Common myeloid progenitor, CD34-positive (primary cell): ENCODE data around the gene CALML4.
"Not testable (repeated sequence)": the region's sequence is repeated elsewhere in the genome, so short reads cannot be mapped to it uniquely, and the experiment has no call there.

Experiments
- CTCF ChIA-PET: fragments of 350-600 bp; sonication (Branson Sonifier 250); formaldehyde crosslinking; loops from one replicate; lab custom pipeline; 2021; ENCODE audit warnings: antibody characterized with exemption; lab: Charles Lee
- POLR2A ChIA-PET: fragments of 350-600 bp; sonication (Branson Sonifier 250); formaldehyde crosslinking; loops from one replicate; lab custom pipeline; 2021; ENCODE audit warnings: antibody characterized with exemption; lab: Charles Lee
- DNase-seq, 3 donors: peaks; one replicate each; pipeline versions ENCODE4 v3.0.0 to v3.0.0-alpha.2; 2013
- H3K27ac ChIP-seq, 2 experiments: 1 replicate in 1 of 2; 2 replicates in 1 of 2; pipeline ENCODE4 v1.7.0; 2013; ENCODE audit warnings: inconsistent platforms in 2 of 2, low read length in 2 of 2, mild to moderate bottlenecking in 2 of 2, low read depth in 1 of 2, moderate library complexity in 1 of 2; ENCODE audit not compliant: severe bottlenecking in 2 of 2, insufficient read depth in 1 of 2, poor library complexity in 1 of 2
- H3K27me3 ChIP-seq, 5 experiments: replicated peaks in 2 of 5; 1 replicate in 3 of 5; 2 replicates in 2 of 5; pipeline versions ENCODE4 v1.6.1 to v1.7.0; 2013; ENCODE audit warnings: low read length in 4 of 5, mild to moderate bottlenecking in 2 of 5, moderate library complexity in 2 of 5, inconsistent platforms in 1 of 5; ENCODE audit not compliant: insufficient read depth in 5 of 5, control insufficient read depth in 4 of 5
- H3K36me3 ChIP-seq, 4 experiments: 1 replicate in 2 of 4; 2 replicates in 2 of 4; pipeline versions ENCODE4 v1.6.1 to v1.7.0; 2013; ENCODE audit warnings: low read length in 3 of 4, control low read depth in 1 of 4, mild to moderate bottlenecking in 1 of 4; ENCODE audit not compliant: control insufficient read depth in 4 of 4, insufficient read depth in 4 of 4
- H3K4me1 ChIP-seq, 4 experiments: 1 replicate in 3 of 4; 2 replicates in 1 of 4; pipeline versions ENCODE4 v1.6.1 to v1.7.1; 2013; ENCODE audit warnings: low read length in 3 of 4, mild to moderate bottlenecking in 3 of 4, control low read depth in 1 of 4, inconsistent platforms in 1 of 4, moderate library complexity in 1 of 4; ENCODE audit not compliant: control insufficient read depth in 4 of 4, insufficient read depth in 4 of 4; ENCODE audit errors: control extremely low read depth in 1 of 4
- H3K4me3 ChIP-seq, 7 experiments: 1 replicate in 4 of 7; 2 replicates in 3 of 7; pipeline versions ENCODE4 v1.5.1 to v1.7.0; 2013; ENCODE audit warnings: mild to moderate bottlenecking in 7 of 7, low read length in 6 of 7, moderate library complexity in 6 of 7, inconsistent platforms in 2 of 7, low read depth in 2 of 7, control low read depth in 1 of 7; ENCODE audit not compliant: insufficient read depth in 4 of 7, control insufficient read depth in 1 of 7; ENCODE audit errors: extremely low read depth in 1 of 7
- H3K9me3 ChIP-seq, 5 experiments: 1 replicate in 4 of 5; 2 replicates in 1 of 5; pipeline versions ENCODE4 v1.6.1 to v1.7.1; 2013; ENCODE audit warnings: low read length in 4 of 5, mild to moderate bottlenecking in 2 of 5, inconsistent platforms in 1 of 5, low read depth in 1 of 5, moderate library complexity in 1 of 5; ENCODE audit not compliant: control insufficient read depth in 4 of 5, insufficient read depth in 2 of 5; ENCODE audit errors: control extremely low read depth in 1 of 5
- WGBS: methylation state at CpG from one replicate; pipeline ENCODE4 v1.1.5; 2013; ENCODE audit not compliant: insufficient coverage; 5-methylcytosine and 5-hydroxymethylcytosine counted together

CALML4 gene

GRCh38 chr15:68235022-68235421 is 29.9 kb upstream of the CALML4 start:
- Histone ChIP-seq H3K4me3 (no peak overlapping the region), H3K9me3 (no peaks in the 10 kb centered on the region), H3K4me1 (peaks cover 0 to 24% (median 8%) of the 10 kb centered on the region in 4 experiments), H3K36me3 (no peaks in the 10 kb centered on the region), H3K27me3 (no peaks in the 10 kb centered on the region), H3K27ac (no peak overlapping the region)
- ChIA-PET CTCF (interaction anchor here (1.1 to 2.9 kb wide), 3 partner anchors 8 to 18 kb away, joined by 3 to 10 read pairs (median 4); no protein-coding TSS in a partner anchor), POLR2A (no interaction called here)
- 90% methylated on average over 2 of the region's 4 CpGs for WGBS
- no peak for DNase-seq

GRCh38 chr15:68234520-68234919 is 29.4 kb upstream of the CALML4 start:
- H3K27ac ChIP-seq, H3K27me3 ChIP-seq, H3K9me3 ChIP-seq, POLR2A ChIA-PET, DNase-seq, H3K4me3 ChIP-seq, H3K36me3 ChIP-seq: not testable (repeated sequence)
- WGBS = 98% methylated on average over 6 of the region's 9 CpGs
- H3K4me1 ChIP-seq = peaks cover 0 to 27% (median 11%) of the 10 kb centered on the region in 4 experiments
- CTCF ChIA-PET = interaction anchor here (1.0 to 2.9 kb wide), 3 partner anchors 15 to 18 kb away, joined by 3 to 10 read pairs (median 3); no protein-coding TSS in a partner anchor

- CTCF ChIA-PET = interaction anchor here (1.0 to 2.2 kb wide), 2 partner anchors 17 to 18 kb away, joined by 3 to 9 read pairs; no protein-coding TSS in a partner anchor
- WGBS = 83% methylated on average over 4 of the region's 6 CpGs
- no peak overlapping the region for H3K4me3 ChIP-seq
- POLR2A ChIA-PET = no interaction called here
- no peaks in the 10 kb centered on the region for H3K36me3 ChIP-seq
- DNase-seq = no peak
- no peaks in the 10 kb centered on the region for H3K27me3 ChIP-seq
- H3K27ac ChIP-seq = no peak overlapping the region
- no peaks in the 10 kb centered on the region for H3K9me3 ChIP-seq
- peaks cover 0 to 27% (median 13%) of the 10 kb centered on the region in 4 experiments for H3K4me1 ChIP-seq
Observed at GRCh38 chr15:68234060-68234459, 28.9 kb upstream of the CALML4 start.

GRCh38 chr15:68232937-68233336 is 27.8 kb upstream of the CALML4 start:
- Histone ChIP-seq H3K9me3 (no peaks in the 10 kb centered on the region), H3K4me1 (peaks cover 0 to 39% (median 23%) of the 10 kb centered on the region in 4 experiments), H3K4me3 (no peak overlapping the region), H3K36me3 (no peaks in the 10 kb centered on the region), H3K27me3 (no peaks in the 10 kb centered on the region), H3K27ac (no peak overlapping the region)
- POLR2A ChIA-PET = no interaction called here
- 47% methylated on average over 3 of the region's 6 CpGs for WGBS
- CTCF ChIA-PET = interaction anchor here (1.1 to 2.2 kb wide), 3 partner anchors 9 to 38 kb away, joined by 4 to 9 read pairs (median 4); no protein-coding TSS in a partner anchor
- peak in 2 of 3 donors; percentile 80 to 86 for DNase-seq

- CTCF ChIA-PET = interaction anchor here (1.1 to 2.2 kb wide), 3 partner anchors 9 to 38 kb away, joined by 4 to 9 read pairs (median 4); no protein-coding TSS in a partner anchor
Observed at GRCh38 chr15:68232449-68232848, 27.3 kb upstream of the CALML4 start.

GRCh38 chr15:68231102-68231818 is 26.1 kb upstream of the CALML4 start:
- ChIA-PET POLR2A (interaction anchor here (0.7 to 1.4 kb wide), 2 partner anchors 10 to 175 kb away, joined by 3 to 4 read pairs; no protein-coding TSS in a partner anchor), CTCF (interaction anchor here (0.6 to 1.7 kb wide), 4 partner anchors 21 to 77 kb away, joined by 3 to 5 read pairs (median 4); no protein-coding TSS in a partner anchor)
- no peak for DNase-seq
- WGBS = 96% methylated on average over 6 of the region's 9 CpGs
- Histone ChIP-seq H3K27me3 (no peaks in the 10 kb centered on the region), H3K4me1 (peaks cover 0 to 46% (median 25%) of the 10 kb centered on the region in 4 experiments), H3K9me3 (no peaks in the 10 kb centered on the region), H3K36me3 (no peaks in the 10 kb centered on the region), H3K27ac (no peak overlapping the region), H3K4me3 (no peak overlapping the region)

More at GRCh38 chr15:68232449-68232848, 27.3 kb upstream of the CALML4 start:
- Histone ChIP-seq H3K27ac (no peak overlapping the region), H3K9me3 (no peaks in the 10 kb centered on the region), H3K27me3 (no peaks in the 10 kb centered on the region), H3K4me1 (peaks cover 0 to 43% (median 25%) of the 10 kb centered on the region in 4 experiments), H3K36me3 (no peaks in the 10 kb centered on the region), H3K4me3 (no peak overlapping the region)
- POLR2A ChIA-PET = interaction anchor here (0.6 to 1.4 kb wide), 2 partner anchors 9 to 110 kb away, joined by 3 to 4 read pairs; no protein-coding TSS in a partner anchor
- no peak for DNase-seq
- WGBS = 92% methylated on average over 6 of the region's 6 CpGs
